Measurements from ENCODE around the gene HCK. TPM values are rescaled to one million over a fixed set of nuclear protein-coding genes. Genes with fewer than 3 reads are reported as not detected.

Gene HCK
- total and polyA plus RNA-seq, 9 of the 15 experiments (the other 6 are each of a cell fraction or from before 2014, with no cell fraction given): 0.09 to 0.51 (median 0.27) TPM; not detected in 6

DNA sequence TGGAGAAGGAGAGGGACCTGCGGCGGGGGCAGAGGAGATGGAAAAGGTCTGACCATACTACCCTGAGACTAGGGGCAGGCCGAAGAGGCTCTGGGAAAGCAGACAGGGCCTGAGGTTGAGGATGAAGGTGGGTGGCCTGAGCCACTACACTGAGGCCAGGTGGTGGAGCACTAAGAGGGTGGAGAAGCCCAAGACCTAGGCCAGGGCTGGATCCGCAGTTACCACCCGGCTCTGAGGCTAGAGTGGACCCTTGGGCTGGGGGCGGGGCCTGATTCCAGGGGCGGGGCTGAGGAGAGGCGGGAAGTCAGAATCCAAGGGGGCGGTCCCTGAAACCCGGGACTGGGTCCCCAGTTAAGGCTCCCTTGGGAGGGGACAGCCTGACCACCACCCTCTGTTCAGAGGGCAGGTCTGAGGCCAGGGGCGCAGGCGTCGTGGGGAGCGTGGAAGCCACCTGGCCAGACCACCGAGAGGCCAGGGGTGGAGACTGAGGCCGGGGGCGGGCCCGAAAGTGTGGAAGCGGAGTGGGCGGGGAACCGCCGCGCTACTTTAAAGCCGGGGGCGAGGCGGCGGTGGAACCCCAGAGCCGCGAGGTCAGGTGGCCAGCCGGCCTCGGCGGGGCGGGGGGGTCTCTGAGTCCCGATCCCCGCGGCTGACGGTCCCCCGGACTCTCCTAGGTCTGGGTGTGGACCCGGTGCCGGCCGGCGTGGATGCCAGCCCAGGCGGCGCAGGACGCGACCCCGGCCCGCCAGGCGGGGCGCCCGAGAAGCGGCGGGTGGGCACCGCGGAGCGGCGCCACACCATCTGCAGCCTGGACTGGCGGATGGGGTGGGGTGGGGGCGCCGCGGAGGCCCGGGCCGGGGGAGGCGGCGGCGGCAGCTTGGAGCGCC, 33.5 kb upstream of the HCK start:
- H3K36me3 ChIP-seq (ENCODE audit: control insufficient read depth, insufficient read depth, low read length): no peaks in the 10 kb centered on the region
- peak overlapping the region; percentile 81 for H3K4me2 ChIP-seq (ENCODE audit: insufficient read depth, low read length)
- H4K20me1 ChIP-seq (replicated peaks; ENCODE audit: control insufficient read depth, insufficient read depth, low read length): 0 out of 2 replicates have a peak, but pooled peaks cover 11% of the 10 kb centered on the region
- H3K27me3 ChIP-seq (ENCODE audit: control insufficient read depth in 2 of 2, insufficient read depth in 2 of 2, low read length in 2 of 2): peaks cover 27 to 61% of the 10 kb centered on the region in 2 experiments
- ChIA-PET POLR2A (no interaction called here), CTCF (ENCODE audit: low intra/inter-chr PET ratio) (no interaction called here)
- no peak overlapping the region for H3K27ac ChIP-seq (ENCODE audit: extremely low read depth, low read depth, low read length)
- intact Hi-C loops (cut with micrococcal nuclease): loop anchor here (5.0 kb wide), 1 partner anchor 66 kb away; the partner anchor contains the start of gene PDRG1
- in situ Hi-C loops (cut with MboI): no loop called here
- H3K9me3 ChIP-seq (replicated peaks; ENCODE audit: control insufficient read depth, insufficient read depth, low read depth, low read length): no peaks in the 10 kb centered on the region
- H3K9ac ChIP-seq (ENCODE audit: insufficient read depth in 1 of 2, low read depth in 2 of 2, low read length in 2 of 2): peak overlapping the region in 1 of 2 experiments; percentile 93; a peak in 3 of 4 replicates
- H3K79me2 ChIP-seq (ENCODE audit: control insufficient read depth, insufficient read depth, low read length): no peaks in the 10 kb centered on the region
- 0% methylated on average over 30 of the region's 67 CpGs for WGBS (ENCODE audit: insufficient coverage, low coverage, missing lambda C conversion rate)
- BruUV-seq (replicated peaks): no TSS peak
- no peaks in the 10 kb centered on the region for H3K9me1 ChIP-seq (ENCODE audit: control insufficient read depth, insufficient read depth, low read length)
- peak; percentile 71 to 88 (median 88) for DNase-seq (ENCODE audit: extremely low read depth in 1 of 4, low spot score in 3 of 4)
- peak overlapping the region; percentile 92 for H2AFZ ChIP-seq (ENCODE audit: low read depth, low read length)
- H3K4me3 ChIP-seq: peak overlapping the region; percentile 50
- no peak for FAIRE-seq
- peak; percentile 97 for ATAC-seq
- peaks cover 6 to 19% of the 10 kb centered on the region in 2 experiments; a peak in 4 of 5 replicates for H3K4me1 ChIP-seq (replicated peaks in 1 of 2; ENCODE audit: control insufficient read depth in 2 of 2, insufficient read depth in 2 of 2, low read length in 2 of 2)
- TF ChIP-seq BCLAF1 (IDR thresholded peaks at IDR 0.05; ENCODE audit: borderline replicate concordance in 1 of 2, control insufficient read depth in 1 of 2, low read depth in 2 of 2, low read length in 1 of 2) (no peak), CTCF (IDR thresholded peaks at IDR 0.05 in 2 of 3, conservative IDR thresholded peaks at IDR 0.05 in 1 of 3; ENCODE audit: insufficient read depth in 2 of 3, low read depth in 1 of 3, low read length in 3 of 3) (peak in 2 of 3 experiments; percentile 10 to 49; a peak in 3 of 6 replicates), POLR2G (IDR thresholded peaks at IDR 0.05; ENCODE audit: low read depth, low read length) (peak; percentile 56; the same call in 1 of the 2 replicates), NCOA6 (IDR thresholded peaks at IDR 0.05) (0 out of 2 replicates have a peak, but pooled peaks have one; percentile 13), HDAC1 (IDR thresholded peaks at IDR 0.05) (no peak), SP1 (CRISPR knock-in tag; IDR thresholded peaks at IDR 0.05) (peak; percentile 39; the same call in 1 of the 2 replicates), EGR1 (conservative IDR thresholded peaks at IDR 0.05) (peak; percentile 81), ZBTB7A (IDR thresholded peaks at IDR 0.05; ENCODE audit: borderline replicate concordance, control insufficient read depth, low read depth, low read length) (peak; percentile 64; the same call in 1 of the 2 replicates), PRDM10 (IDR thresholded peaks at IDR 0.05; ENCODE audit: partially characterized antibody) (peak; percentile 45)

Measured in K562 (cell line).